ENCODE results near the gene TRIP6. TPM values are rescaled to one million over a fixed set of nuclear protein-coding genes. Genes with fewer than 3 reads are reported as not detected.

Gene TRIP6
- total RNA-seq, 1 experiment from 2014 or later: 140 TPM

GRCh38 chr7:100897772-100898454 is 30.7 kb downstream of the TRIP6 start:
- Histone ChIP-seq H3K4me1 (ENCODE audit: insufficient read depth, low read length, poor library complexity, severe bottlenecking) (peaks cover 9% of the 10 kb centered on the region), H3K4me3 (ENCODE audit: low read depth, low read length, poor library complexity, severe bottlenecking) (no peak overlapping the region), H3K36me3 (ENCODE audit: insufficient read depth, low read length, poor library complexity, severe bottlenecking) (no peaks in the 10 kb centered on the region), H3K9me3 (ENCODE audit: low read depth, low read length, poor library complexity, severe bottlenecking) (no peaks in the 10 kb centered on the region), H3K27ac (ENCODE audit: low read depth, low read length, poor library complexity, severe bottlenecking) (no peak overlapping the region), H3K27me3 (replicated peaks; ENCODE audit: insufficient read depth, low read depth, low read length, poor library complexity) (peaks cover 7% of the 10 kb centered on the region)
- CTCF ChIA-PET: no interaction called here
- POLR2A ChIA-PET (ENCODE audit: low non-redundant PET): no interaction called here
- intact Hi-C loops (cut with micrococcal nuclease; ENCODE audit: unreplicated experiment): loop anchor here (1.0 to 10.0 kb wide), 4 partner anchors 161 to 384 kb away; no protein-coding TSS in a partner anchor
- no peak for TF ChIP-seq CTCF (conservative IDR thresholded peaks at IDR 0.05; ENCODE audit: low read depth, low read length)
- BruUV-seq (replicated peaks): no TSS peak
- DNase-seq (ENCODE audit: low spot score): no peak

- ChIA-PET CTCF (no interaction called here), POLR2A (ENCODE audit: low non-redundant PET) (no interaction called here)
- peaks cover 9% of the 10 kb centered on the region for H3K4me1 ChIP-seq (ENCODE audit: insufficient read depth, low read length, poor library complexity, severe bottlenecking)
- H3K27me3 ChIP-seq (replicated peaks; ENCODE audit: insufficient read depth, low read depth, low read length, poor library complexity): peaks cover 7% of the 10 kb centered on the region
- no peak overlapping the region for H3K4me3 ChIP-seq (ENCODE audit: low read depth, low read length, poor library complexity, severe bottlenecking)
- no peaks in the 10 kb centered on the region for H3K9me3 ChIP-seq (ENCODE audit: low read depth, low read length, poor library complexity, severe bottlenecking)
- no TSS peak for BruUV-seq (replicated peaks)
- no peak overlapping the region for H3K27ac ChIP-seq (ENCODE audit: low read depth, low read length, poor library complexity, severe bottlenecking)
- TF ChIP-seq EZH2 (IDR thresholded peaks at IDR 0.05; ENCODE audit: borderline replicate concordance, low read depth, low read length, poor library complexity, severe bottlenecking) (no peak), CTCF (conservative IDR thresholded peaks at IDR 0.05; ENCODE audit: low read depth, low read length) (no peak)
- intact Hi-C loops (cut with micrococcal nuclease; ENCODE audit: unreplicated experiment): loop anchor here (5.0 to 10.0 kb wide), 3 partner anchors 178 to 383 kb away; no protein-coding TSS in a partner anchor
- H3K36me3 ChIP-seq (ENCODE audit: insufficient read depth, low read length, poor library complexity, severe bottlenecking): no peaks in the 10 kb centered on the region
- DNase-seq (ENCODE audit: low spot score): no peak
Measured at GRCh38 chr7:100899432-100899831, 32.2 kb downstream of the TRIP6 start.

GRCh38 chr7:100900978-100901377 is 33.8 kb downstream of the TRIP6 start:
- no TSS peak for BruUV-seq (replicated peaks)
- no peak for TF ChIP-seq EZH2 (IDR thresholded peaks at IDR 0.05; ENCODE audit: borderline replicate concordance, low read depth, low read length, poor library complexity, severe bottlenecking)
- no peak for TF ChIP-seq CTCF (conservative IDR thresholded peaks at IDR 0.05; ENCODE audit: low read depth, low read length)
- POLR2A ChIA-PET (ENCODE audit: low non-redundant PET): interaction anchor here (0.5 kb wide), 1 partner anchor 163 kb away, joined by 3 read pairs; no protein-coding TSS in a partner anchor
- no peak overlapping the region for H3K27ac ChIP-seq (ENCODE audit: low read depth, low read length, poor library complexity, severe bottlenecking)
- intact Hi-C loops (cut with micrococcal nuclease; ENCODE audit: unreplicated experiment): no loop called here
- H3K27me3 ChIP-seq (replicated peaks; ENCODE audit: insufficient read depth, low read depth, low read length, poor library complexity): peaks cover 6% of the 10 kb centered on the region
- H3K4me1 ChIP-seq (ENCODE audit: insufficient read depth, low read length, poor library complexity, severe bottlenecking): peaks cover 7% of the 10 kb centered on the region
- no peaks in the 10 kb centered on the region for H3K36me3 ChIP-seq (ENCODE audit: insufficient read depth, low read length, poor library complexity, severe bottlenecking)
- CTCF ChIA-PET: interaction anchor here (0.5 to 0.7 kb wide), 2 partner anchors 158 to 181 kb away, joined by 3 read pairs; no protein-coding TSS in a partner anchor
- no peaks in the 10 kb centered on the region for H3K9me3 ChIP-seq (ENCODE audit: low read depth, low read length, poor library complexity, severe bottlenecking)
- H3K4me3 ChIP-seq (ENCODE audit: low read depth, low read length, poor library complexity, severe bottlenecking): no peak overlapping the region
- no peak for DNase-seq (ENCODE audit: low spot score)
